Measurements from ENCODE around the gene SEPTIN5. TPM values are rescaled to one million over a fixed set of nuclear protein-coding genes. Genes with fewer than 3 reads are reported as not detected.

The SEPTIN5 gene
- total and polyA plus RNA-seq, 9 of the 15 experiments (the other 6 are each of a cell fraction or from before 2014, with no cell fraction given): 0.03 to 195 (median 119) TPM

DNA sequence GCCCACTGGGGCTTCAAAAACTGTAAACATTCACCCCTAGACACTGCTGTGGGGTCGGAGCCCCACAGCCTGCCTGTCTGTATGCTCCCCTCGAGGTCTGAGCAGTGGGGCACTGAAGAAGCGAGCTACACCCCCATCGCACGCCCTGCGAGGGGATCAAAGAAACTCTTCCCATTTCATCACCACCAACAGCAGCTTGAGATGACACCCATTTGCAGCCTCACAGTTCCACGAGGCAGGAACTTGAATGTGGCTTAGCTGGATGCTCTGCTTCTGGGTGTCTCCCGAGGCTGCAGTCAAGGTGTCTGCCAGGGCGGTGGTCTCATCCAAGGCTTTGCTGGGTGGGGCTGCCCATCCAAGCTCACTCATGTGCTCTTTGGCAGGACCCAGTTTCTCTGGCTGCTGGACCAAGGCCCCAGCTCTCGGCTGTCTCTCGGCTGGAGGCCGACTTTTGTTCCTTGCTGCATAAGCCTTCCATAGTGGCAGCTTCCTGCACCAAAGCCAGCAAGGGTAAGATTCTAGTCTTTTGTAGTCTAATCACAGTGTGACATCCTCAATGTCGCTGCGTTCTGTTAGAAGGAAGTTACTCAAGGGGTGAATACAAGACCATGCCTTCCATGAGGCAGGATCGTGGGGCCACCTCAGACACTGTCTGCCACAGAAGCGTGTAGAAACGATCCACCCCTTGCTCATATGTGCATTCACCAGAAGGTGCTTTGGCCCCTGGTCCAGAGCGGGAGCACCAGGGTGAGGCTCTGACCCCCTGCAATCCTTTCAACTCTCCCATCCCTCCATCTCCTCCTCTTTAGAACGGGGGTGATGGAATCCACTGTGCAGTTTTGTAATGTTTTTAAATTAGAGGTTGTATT, 46.2 kb upstream of the SEPTIN5 start (continued):
- TF ChIP-seq, protein P1, sequence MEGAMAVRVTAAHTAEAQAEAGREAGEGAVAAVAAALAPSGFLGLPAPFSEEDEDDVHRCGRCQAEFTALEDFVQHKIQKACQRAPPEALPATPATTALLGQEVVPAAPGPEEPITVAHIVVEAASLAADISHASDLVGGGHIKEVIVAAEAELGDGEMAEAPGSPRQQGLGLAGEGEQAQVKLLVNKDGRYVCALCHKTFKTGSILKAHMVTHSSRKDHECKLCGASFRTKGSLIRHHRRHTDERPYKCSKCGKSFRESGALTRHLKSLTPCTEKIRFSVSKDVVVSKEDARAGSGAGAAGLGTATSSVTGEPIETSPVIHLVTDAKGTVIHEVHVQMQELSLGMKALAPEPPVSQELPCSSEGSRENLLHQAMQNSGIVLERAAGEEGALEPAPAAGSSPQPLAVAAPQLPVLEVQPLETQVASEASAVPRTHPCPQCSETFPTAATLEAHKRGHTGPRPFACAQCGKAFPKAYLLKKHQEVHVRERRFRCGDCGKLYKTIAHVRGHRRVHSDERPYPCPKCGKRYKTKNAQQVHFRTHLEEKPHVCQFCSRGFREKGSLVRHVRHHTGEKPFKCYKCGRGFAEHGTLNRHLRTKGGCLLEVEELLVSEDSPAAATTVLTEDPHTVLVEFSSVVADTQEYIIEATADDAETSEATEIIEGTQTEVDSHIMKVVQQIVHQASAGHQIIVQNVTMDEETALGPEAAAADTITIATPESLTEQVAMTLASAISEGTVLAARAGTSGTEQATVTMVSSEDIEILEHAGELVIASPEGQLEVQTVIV (CRISPR knock-in tag; IDR thresholded peaks at IDR 0.05; ENCODE audit: borderline replicate concordance): no peak
- TF ChIP-seq SREBF1 (IDR thresholded peaks at IDR 0.05; ENCODE audit: borderline replicate concordance, low read depth, low read length) (no peak), TRIM24 (IDR thresholded peaks at IDR 0.05) (no peak), ZNF707 (CRISPR knock-in tag; conservative IDR thresholded peaks at IDR 0.05) (no peak), PPARD (CRISPR knock-in tag; IDR thresholded peaks at IDR 0.05) (no peak), ZNF431 (CRISPR knock-in tag; IDR thresholded peaks at IDR 0.05) (0 out of 2 replicates have a peak, but pooled peaks have one; percentile 70), NCOA2 (IDR thresholded peaks at IDR 0.05; ENCODE audit: partially characterized antibody in 2 of 2) (no peak), MCM3 (IDR thresholded peaks at IDR 0.05) (0 out of 2 replicates have a peak, but pooled peaks have one; percentile 67), ZNF3 (CRISPR knock-in tag; IDR thresholded peaks at IDR 0.05) (no peak), PYGO2 (tag; IDR thresholded peaks at IDR 0.05) (no peak), CHD1 (IDR thresholded peaks at IDR 0.05; ENCODE audit: low read length) (peak; percentile 31), TEAD4 (IDR thresholded peaks at IDR 0.05; ENCODE audit: low read length) (no peak), TEAD4 (CRISPR knock-in tag; IDR thresholded peaks at IDR 0.05; ENCODE audit: borderline replicate concordance) (no peak), U2AF2 (optimal IDR thresholded peaks at IDR 0.05; ENCODE audit: low read depth, low read length) (no peak), ETV5 (CRISPR knock-in tag; IDR thresholded peaks at IDR 0.05; ENCODE audit: low read depth) (0 out of 2 replicates have a peak, but pooled peaks have one; percentile 10), MCM2 (IDR thresholded peaks at IDR 0.05; ENCODE audit: low read depth) (0 out of 2 replicates have a peak, but pooled peaks have one; percentile 3), ZNF143 (CRISPR knock-in tag; IDR thresholded peaks at IDR 0.05) (no peak), ZNF263 (CRISPR knock-in tag; IDR thresholded peaks at IDR 0.05; ENCODE audit: borderline replicate concordance) (peak; percentile 61; the same call in 1 of the 2 replicates), PHF8 (IDR thresholded peaks at IDR 0.05; ENCODE audit: borderline replicate concordance, low read length) (no peak)
- TF ChIP-seq, protein P2, sequence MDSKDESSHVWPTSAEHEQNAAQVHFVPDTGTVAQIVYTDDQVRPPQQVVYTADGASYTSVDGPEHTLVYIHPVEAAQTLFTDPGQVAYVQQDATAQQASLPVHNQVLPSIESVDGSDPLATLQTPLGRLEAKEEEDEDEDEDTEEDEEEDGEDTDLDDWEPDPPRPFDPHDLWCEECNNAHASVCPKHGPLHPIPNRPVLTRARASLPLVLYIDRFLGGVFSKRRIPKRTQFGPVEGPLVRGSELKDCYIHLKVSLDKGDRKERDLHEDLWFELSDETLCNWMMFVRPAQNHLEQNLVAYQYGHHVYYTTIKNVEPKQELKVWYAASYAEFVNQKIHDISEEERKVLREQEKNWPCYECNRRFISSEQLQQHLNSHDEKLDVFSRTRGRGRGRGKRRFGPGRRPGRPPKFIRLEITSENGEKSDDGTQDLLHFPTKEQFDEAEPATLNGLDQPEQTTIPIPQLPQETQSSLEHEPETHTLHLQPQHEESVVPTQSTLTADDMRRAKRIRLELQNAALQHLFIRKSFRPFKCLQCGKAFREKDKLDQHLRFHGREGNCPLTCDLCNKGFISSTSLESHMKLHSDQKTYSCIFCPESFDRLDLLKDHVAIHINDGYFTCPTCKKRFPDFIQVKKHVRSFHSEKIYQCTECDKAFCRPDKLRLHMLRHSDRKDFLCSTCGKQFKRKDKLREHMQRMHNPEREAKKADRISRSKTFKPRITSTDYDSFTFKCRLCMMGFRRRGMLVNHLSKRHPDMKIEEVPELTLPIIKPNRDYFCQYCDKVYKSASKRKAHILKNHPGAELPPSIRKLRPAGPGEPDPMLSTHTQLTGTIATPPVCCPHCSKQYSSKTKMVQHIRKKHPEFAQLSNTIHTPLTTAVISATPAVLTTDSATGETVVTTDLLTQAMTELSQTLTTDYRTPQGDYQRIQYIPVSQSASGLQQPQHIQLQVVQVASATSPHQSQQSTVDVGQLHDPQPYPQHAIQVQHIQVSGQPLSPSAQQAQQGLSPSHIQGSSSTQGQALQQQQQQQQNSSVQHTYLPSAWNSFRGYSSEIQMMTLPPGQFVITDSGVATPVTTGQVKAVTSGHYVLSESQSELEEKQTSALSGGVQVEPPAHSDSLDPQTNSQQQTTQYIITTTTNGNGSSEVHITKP (IDR thresholded peaks at IDR 0.05; ENCODE audit: partially characterized antibody): no peak
- TF ChIP-seq, protein P3, sequence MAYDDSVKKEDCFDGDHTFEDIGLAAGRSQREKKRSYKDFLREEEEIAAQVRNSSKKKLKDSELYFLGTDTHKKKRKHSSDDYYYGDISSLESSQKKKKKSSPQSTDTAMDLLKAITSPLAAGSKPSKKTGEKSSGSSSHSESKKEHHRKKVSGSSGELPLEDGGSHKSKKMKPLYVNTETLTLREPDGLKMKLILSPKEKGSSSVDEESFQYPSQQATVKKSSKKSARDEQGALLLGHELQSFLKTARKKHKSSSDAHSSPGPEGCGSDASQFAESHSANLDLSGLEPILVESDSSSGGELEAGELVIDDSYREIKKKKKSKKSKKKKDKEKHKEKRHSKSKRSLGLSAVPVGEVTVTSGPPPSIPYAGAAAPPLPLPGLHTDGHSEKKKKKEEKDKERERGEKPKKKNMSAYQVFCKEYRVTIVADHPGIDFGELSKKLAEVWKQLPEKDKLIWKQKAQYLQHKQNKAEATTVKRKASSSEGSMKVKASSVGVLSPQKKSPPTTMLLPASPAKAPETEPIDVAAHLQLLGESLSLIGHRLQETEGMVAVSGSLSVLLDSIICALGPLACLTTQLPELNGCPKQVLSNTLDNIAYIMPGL (CRISPR knock-in tag; IDR thresholded peaks at IDR 0.05): no peak
